Peyer's patch (tissue), 4 donors: ENCODE measurements around the gene MRPL34.

ENCODE experiments used
- POLR2A ChIP-seq, 2 donors: fragments of 450-650 bp; IDR thresholded peaks; one replicate each; pipeline ENCODE4 v1.5.1; 2017; ENCODE audit warnings: antibody characterized with exemption in 2 of 2, mild to moderate bottlenecking in 2 of 2, moderate library complexity in 2 of 2
- TF ChIP-seq, protein P1 (sequence below), 6 experiments: fragments of 450-650 bp in 4 of 6; fragments of 200-600 bp in 2 of 6; sonication (generic) in 1 of 6; IDR thresholded peaks; one replicate each; pipeline ENCODE4 v1.5.1; 2017 to 2019; ENCODE audit warnings: antibody characterized with exemption in 6 of 6, mild to moderate bottlenecking in 3 of 6, moderate library complexity in 1 of 6

DNA sequence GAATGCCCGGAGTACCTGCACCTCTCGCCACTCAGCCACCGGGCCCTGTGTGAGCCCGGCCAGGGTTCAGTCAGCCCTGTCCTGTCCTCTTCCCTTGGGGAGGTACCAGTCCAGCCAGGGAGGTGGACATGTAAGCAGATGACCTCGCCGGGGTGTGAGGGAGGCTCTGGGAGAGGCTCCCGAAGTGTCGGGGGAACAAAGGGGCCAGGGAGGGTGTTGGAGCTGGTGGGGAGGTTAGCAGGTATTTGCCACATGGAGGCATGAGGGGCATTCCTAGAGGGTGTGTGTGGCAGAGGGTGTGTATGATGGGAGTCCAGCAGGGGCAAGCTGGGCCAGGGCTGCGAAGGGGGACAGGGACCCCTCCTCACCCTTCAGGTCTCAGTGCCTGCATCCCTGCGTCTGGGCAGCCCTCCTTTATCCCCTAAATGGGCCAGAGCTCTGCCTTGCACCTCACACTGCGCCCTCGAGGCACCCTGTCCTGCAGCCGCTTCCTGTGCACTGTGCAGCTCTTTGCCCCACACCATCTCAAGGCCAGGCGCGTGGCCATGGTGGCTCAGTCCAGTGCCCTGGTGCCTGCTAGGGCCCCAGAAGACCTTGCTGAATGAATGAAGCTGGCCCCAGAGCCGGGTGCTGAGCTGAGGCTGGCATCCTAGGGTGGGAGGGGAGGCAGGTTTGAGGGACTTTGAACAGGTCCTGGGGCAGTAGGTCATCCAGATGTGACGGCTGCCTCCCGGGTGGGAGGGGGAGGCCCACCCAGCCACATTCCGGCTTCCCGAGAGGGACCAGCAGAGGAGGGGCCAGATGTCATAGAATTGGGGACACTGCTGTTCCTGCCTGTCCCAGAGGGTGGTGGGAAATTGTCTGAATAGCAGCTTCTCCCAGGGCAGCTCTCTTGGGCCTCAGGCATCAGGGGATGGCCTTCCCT, 6.8 kb downstream of the MRPL34 start:
- TF ChIP-seq, protein P1, sequence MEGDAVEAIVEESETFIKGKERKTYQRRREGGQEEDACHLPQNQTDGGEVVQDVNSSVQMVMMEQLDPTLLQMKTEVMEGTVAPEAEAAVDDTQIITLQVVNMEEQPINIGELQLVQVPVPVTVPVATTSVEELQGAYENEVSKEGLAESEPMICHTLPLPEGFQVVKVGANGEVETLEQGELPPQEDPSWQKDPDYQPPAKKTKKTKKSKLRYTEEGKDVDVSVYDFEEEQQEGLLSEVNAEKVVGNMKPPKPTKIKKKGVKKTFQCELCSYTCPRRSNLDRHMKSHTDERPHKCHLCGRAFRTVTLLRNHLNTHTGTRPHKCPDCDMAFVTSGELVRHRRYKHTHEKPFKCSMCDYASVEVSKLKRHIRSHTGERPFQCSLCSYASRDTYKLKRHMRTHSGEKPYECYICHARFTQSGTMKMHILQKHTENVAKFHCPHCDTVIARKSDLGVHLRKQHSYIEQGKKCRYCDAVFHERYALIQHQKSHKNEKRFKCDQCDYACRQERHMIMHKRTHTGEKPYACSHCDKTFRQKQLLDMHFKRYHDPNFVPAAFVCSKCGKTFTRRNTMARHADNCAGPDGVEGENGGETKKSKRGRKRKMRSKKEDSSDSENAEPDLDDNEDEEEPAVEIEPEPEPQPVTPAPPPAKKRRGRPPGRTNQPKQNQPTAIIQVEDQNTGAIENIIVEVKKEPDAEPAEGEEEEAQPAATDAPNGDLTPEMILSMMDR (IDR thresholded peaks at IDR 0.05), result no peak
- no peak for TF ChIP-seq POLR2A (IDR thresholded peaks at IDR 0.05)
